Osteocyte (in vitro differentiated cells): ENCODE measurements around the gene TMOD1. TPM values are rescaled to one million over a fixed set of nuclear protein-coding genes. Genes with fewer than 3 reads are reported as not detected.

Experiments
- DNase-seq: peaks from one replicate; pipeline ENCODE4 v3.0.0; 2021; ENCODE audit warnings: mixed read lengths; ENCODE audit not compliant: unreplicated experiment; ENCODE audit errors: extremely low spot score
- H3K27ac Mint-ChIP-seq: one replicate; pipeline ENCODE4 v1.8.0; 2021; ENCODE audit warnings: mild to moderate bottlenecking, mixed read lengths; ENCODE audit not compliant: unreplicated experiment
- H3K27me3 Mint-ChIP-seq: one replicate; pipeline ENCODE4 v1.8.0; 2021; ENCODE audit warnings: mixed read lengths; ENCODE audit not compliant: unreplicated experiment
- H3K36me3 Mint-ChIP-seq: one replicate; pipeline ENCODE4 v1.8.0; 2021; ENCODE audit warnings: mixed read lengths; ENCODE audit not compliant: unreplicated experiment
- H3K4me1 Mint-ChIP-seq: one replicate; pipeline ENCODE4 v1.8.0; 2021; ENCODE audit warnings: mixed read lengths; ENCODE audit not compliant: unreplicated experiment
- H3K4me3 Mint-ChIP-seq: one replicate; pipeline ENCODE4 v1.8.0; 2021; ENCODE audit warnings: mild to moderate bottlenecking, moderate library complexity, mixed read lengths; ENCODE audit not compliant: unreplicated experiment
- H3K9me3 Mint-ChIP-seq: one replicate; pipeline ENCODE4 v1.8.0; 2021; ENCODE audit warnings: mixed read lengths; ENCODE audit not compliant: unreplicated experiment
- CTCF ChIP-seq: fragments of 200-600 bp; sonication (generic); IDR thresholded peaks from 2 replicates; pipeline ENCODE4 v1.5.0; 2021; ENCODE audit warnings: antibody characterized with exemption, mild to moderate bottlenecking, moderate library complexity
- total RNA-seq: library from RNA; stranded (reverse); gene quantifications from 2 replicates; pipeline ENCODE4 v1.2.1, GENCODE V29; 2021

Gene TMOD1
- total RNA-seq, 1 donor from 2014 or later: not detected

GRCh38 chr9:97543561-97543960 is 42.1 kb downstream of the TMOD1 start:
- DNase-seq: no peak
- H3K4me1 Mint-ChIP-seq: no peaks in the 10 kb centered on the region
- no peak for TF ChIP-seq CTCF
- H3K27me3 Mint-ChIP-seq: peaks cover 14% of the 10 kb centered on the region
- H3K36me3 Mint-ChIP-seq: no peaks in the 10 kb centered on the region
- no peak overlapping the region for H3K4me3 Mint-ChIP-seq
- H3K27ac Mint-ChIP-seq: no peak overlapping the region
- no peaks in the 10 kb centered on the region for H3K9me3 Mint-ChIP-seq

DNA sequence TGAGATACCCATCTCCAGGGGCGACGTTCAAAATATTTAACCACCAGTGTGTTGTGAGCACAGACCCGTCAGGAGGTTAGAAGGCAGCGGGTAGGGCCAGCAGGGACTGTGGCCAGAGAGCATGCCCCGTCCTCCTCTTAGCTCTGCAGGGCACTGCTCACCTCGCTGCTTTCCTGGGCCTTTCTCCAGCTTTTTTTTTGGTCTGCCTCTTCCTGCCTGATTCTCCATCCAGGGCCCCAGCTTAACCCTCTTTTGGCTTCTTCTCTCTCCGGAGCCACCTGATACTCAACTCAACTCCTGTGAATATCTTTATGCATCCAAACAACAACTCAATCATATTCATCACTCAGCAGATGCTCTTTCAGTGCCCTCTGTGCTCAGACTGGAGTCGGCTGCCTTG is 44.0 kb downstream of the TMOD1 start:
- H3K27me3 Mint-ChIP-seq: peaks cover 15% of the 10 kb centered on the region
- no peak for DNase-seq
- no peaks in the 10 kb centered on the region for H3K4me1 Mint-ChIP-seq
- H3K4me3 Mint-ChIP-seq: no peak overlapping the region
- H3K36me3 Mint-ChIP-seq: no peaks in the 10 kb centered on the region
- H3K27ac Mint-ChIP-seq: no peak overlapping the region
- H3K9me3 Mint-ChIP-seq: no peaks in the 10 kb centered on the region
- TF ChIP-seq CTCF: no peak

DNA sequence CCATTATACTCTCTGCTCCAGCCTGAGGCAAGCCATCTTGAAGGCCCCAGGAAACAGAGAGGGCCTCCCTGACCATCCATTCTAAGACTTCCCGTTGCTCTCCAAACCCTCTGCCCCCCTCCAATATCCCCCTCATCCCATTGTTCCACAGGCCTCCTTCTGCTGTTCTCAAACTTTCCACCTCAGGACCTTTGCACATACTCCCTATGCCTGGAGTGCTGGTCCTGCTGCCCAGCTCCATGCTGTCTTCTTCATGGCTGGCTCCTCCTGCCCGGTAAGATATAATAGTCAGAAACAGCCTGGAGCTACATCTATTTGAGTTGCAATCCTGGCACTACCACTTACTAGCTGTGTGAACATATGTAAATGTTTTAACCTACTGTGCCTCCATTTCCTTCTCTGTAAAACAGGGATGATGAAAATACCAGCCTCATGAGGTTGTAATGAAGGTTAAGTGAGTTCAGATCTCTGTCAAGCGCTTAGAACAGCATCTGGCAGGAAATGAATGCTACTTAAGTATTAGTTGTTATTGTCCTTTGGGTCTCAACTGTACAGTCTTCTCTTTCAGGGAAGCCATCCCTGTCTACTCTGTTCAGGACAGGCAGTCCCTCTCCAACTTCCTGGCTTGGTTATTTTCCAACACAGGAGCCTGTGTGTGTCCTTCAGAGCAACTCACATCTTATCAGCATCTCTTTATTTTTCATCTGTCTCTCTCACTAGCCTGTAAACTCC is 45.8 kb downstream of the TMOD1 start:
- H3K4me1 Mint-ChIP-seq: no peaks in the 10 kb centered on the region
- H3K9me3 Mint-ChIP-seq: no peaks in the 10 kb centered on the region
- no peak overlapping the region for H3K4me3 Mint-ChIP-seq
- no peak for DNase-seq
- TF ChIP-seq CTCF: no peak
- H3K27me3 Mint-ChIP-seq: peaks cover 21% of the 10 kb centered on the region
- no peaks in the 10 kb centered on the region for H3K36me3 Mint-ChIP-seq
- no peak overlapping the region for H3K27ac Mint-ChIP-seq

- H3K27me3 Mint-ChIP-seq: peaks cover 28% of the 10 kb centered on the region
- H3K4me1 Mint-ChIP-seq: no peaks in the 10 kb centered on the region
- DNase-seq: no peak
- no peak overlapping the region for H3K27ac Mint-ChIP-seq
- no peaks in the 10 kb centered on the region for H3K36me3 Mint-ChIP-seq
- no peaks in the 10 kb centered on the region for H3K9me3 Mint-ChIP-seq
- no peak overlapping the region for H3K4me3 Mint-ChIP-seq
- TF ChIP-seq CTCF: no peak
These were observed 46.9 kb downstream of the TMOD1 start for GRCh38 chr9:97548379-97548778.

DNA sequence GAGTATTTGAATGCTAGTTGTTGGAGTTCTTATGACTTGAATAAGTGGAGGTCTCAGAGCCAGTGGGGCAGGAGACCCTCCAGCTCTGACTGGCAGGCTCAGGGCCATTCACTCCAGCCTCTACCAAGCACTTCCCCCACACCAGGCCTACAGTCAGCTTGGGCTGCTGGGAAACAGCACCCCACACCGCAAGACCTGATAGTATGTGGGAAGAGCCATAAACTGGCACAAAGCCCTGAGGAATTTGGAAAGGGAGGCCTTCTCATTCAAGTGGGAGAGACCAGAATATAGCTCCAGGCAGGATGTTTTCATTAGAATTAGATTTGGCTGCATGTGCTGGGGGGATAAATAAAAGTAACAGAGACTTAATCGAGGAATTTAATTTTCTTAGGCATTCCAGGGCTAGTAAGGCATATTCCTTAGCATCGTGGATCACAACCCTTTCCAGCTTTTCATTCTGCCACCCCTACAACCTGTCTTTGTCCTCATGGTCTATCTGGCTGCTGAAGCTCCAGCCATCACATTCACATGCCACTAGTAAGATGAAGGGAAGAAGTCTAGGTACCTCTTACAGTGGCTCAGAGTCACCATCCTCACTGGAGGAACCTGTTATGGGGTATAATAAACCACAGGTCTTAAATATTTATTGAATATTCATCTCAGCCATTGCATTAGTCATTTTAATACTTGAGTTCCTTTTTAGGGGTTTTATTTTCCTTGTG is 47.5 kb downstream of the TMOD1 start:
- Mint-ChIP-seq H3K9me3 (no peaks in the 10 kb centered on the region), H3K4me1 (no peaks in the 10 kb centered on the region), H3K27me3 (peaks cover 28% of the 10 kb centered on the region), H3K4me3 (no peak overlapping the region), H3K27ac (no peak overlapping the region), H3K36me3 (no peaks in the 10 kb centered on the region)
- no peak for DNase-seq
- no peak for TF ChIP-seq CTCF
